ENCODE data around the gene ASB16. TPM values are rescaled to one million over a fixed set of nuclear protein-coding genes. Genes with fewer than 3 reads are reported as not detected.

The ASB16 gene
- total and polyA plus RNA-seq, 4 donors: 0.10 to 0.11 (median 0.10) TPM; not detected in 1

- ATAC-seq (ENCODE audit: insufficient read depth, low FRiP score) (no peak), DNase-seq (no peak)
- Histone ChIP-seq H3K4me1 (ENCODE audit: control insufficient read depth in 5 of 5, insufficient read depth in 5 of 5, low read length in 5 of 5) (no peaks in the 10 kb centered on the region), H3K4me3 (no peak overlapping the region), H3K9ac (ENCODE audit: insufficient read depth in 1 of 2, low read length in 2 of 2) (no peak overlapping the region), H3K27ac (ENCODE audit: low read depth in 1 of 2, low read length in 1 of 2) (no peak overlapping the region), H3K36me3 (ENCODE audit: control insufficient read depth in 4 of 4, insufficient read depth in 4 of 4, low read length in 4 of 4) (peaks cover 0 to 3% (median 0%) of the 10 kb centered on the region in 4 donors), H3K27me3 (ENCODE audit: control insufficient read depth in 3 of 3, insufficient read depth in 3 of 3, low read length in 2 of 3) (no peaks in the 10 kb centered on the region), H3K9me3 (ENCODE audit: control insufficient read depth in 4 of 4, insufficient read depth in 3 of 4, low read length in 3 of 4) (no peaks in the 10 kb centered on the region)
- WGBS, 2 donors: 91 to 95% methylated on average over 15 of the region's 15 CpGs
- TF ChIP-seq CTCF (IDR thresholded peaks at IDR 0.05; ENCODE audit: control extremely low read depth, extremely low read depth): no peak
These were observed 10.8 kb upstream of the ASB16 start for GRCh38 chr17:44159519-44160210.

- ATAC-seq (ENCODE audit: insufficient read depth, low FRiP score): no peak
These were observed 6.0 kb upstream of the ASB16 start for GRCh38 chr17:44164476-44164875.

GRCh38 chr17:44167181-44167861, 3.2 kb upstream of the ASB16 start:
- H3K27ac ChIP-seq (ENCODE audit: low read depth in 1 of 2, low read length in 1 of 2): no peak overlapping the region
- WGBS, 2 donors: 71 to 92% methylated on average over 7 of the region's 7 CpGs
- no peak for TF ChIP-seq CTCF (IDR thresholded peaks at IDR 0.05; ENCODE audit: control extremely low read depth, extremely low read depth)

More at GRCh38 chr17:44164476-44164875, 6.0 kb upstream of the ASB16 start:
- no peaks in the 10 kb centered on the region for H3K9me3 ChIP-seq (ENCODE audit: control insufficient read depth in 4 of 4, insufficient read depth in 3 of 4, low read length in 3 of 4)
- H3K4me1 ChIP-seq (ENCODE audit: control insufficient read depth in 5 of 5, insufficient read depth in 5 of 5, low read length in 5 of 5): peaks cover 0 to 5% (median 0%) of the 10 kb centered on the region in 5 donors
- H3K36me3 ChIP-seq (ENCODE audit: control insufficient read depth in 4 of 4, insufficient read depth in 4 of 4, low read length in 4 of 4): peaks cover 0 to 3% (median 0%) of the 10 kb centered on the region in 4 donors
- no peaks in the 10 kb centered on the region for H3K27me3 ChIP-seq (ENCODE audit: control insufficient read depth in 3 of 3, insufficient read depth in 3 of 3, low read length in 2 of 3)
- H3K27ac ChIP-seq (ENCODE audit: low read depth in 1 of 2, low read length in 1 of 2): no peak overlapping the region
- DNase-seq: no peak
- H3K9ac ChIP-seq (ENCODE audit: insufficient read depth in 1 of 2, low read length in 2 of 2): no peak overlapping the region
- WGBS, 2 donors: 84 to 86% methylated on average over 1 of the region's 1 CpG
- H3K4me3 ChIP-seq: no peak overlapping the region
- no peak for TF ChIP-seq CTCF (IDR thresholded peaks at IDR 0.05; ENCODE audit: control extremely low read depth, extremely low read depth)

More at GRCh38 chr17:44167181-44167861, 3.2 kb upstream of the ASB16 start:
- Histone ChIP-seq H3K27me3 (ENCODE audit: control insufficient read depth in 3 of 3, insufficient read depth in 3 of 3, low read length in 2 of 3) (peaks cover 0 to 5% (median 0%) of the 10 kb centered on the region in 3 donors), H3K4me1 (ENCODE audit: control insufficient read depth in 5 of 5, insufficient read depth in 5 of 5, low read length in 5 of 5) (peaks cover 0 to 10% (median 4%) of the 10 kb centered on the region in 5 donors), H3K9me3 (ENCODE audit: control insufficient read depth in 4 of 4, insufficient read depth in 3 of 4, low read length in 3 of 4) (no peaks in the 10 kb centered on the region), H3K36me3 (ENCODE audit: control insufficient read depth in 4 of 4, insufficient read depth in 4 of 4, low read length in 4 of 4) (no peaks in the 10 kb centered on the region), H3K9ac (ENCODE audit: insufficient read depth in 1 of 2, low read length in 2 of 2) (no peak overlapping the region), H3K4me3 (no peak overlapping the region)
- DNase-seq (no peak), ATAC-seq (ENCODE audit: insufficient read depth, low FRiP score) (no peak)
